Upper lobe of left lung (tissue), 4 donors: ENCODE measurements around the gene MED25.

Experiments used
- CTCF ChIP-seq, 6 experiments: fragments of 450-650 bp in 4 of 6; fragments of 200-600 bp in 2 of 6; sonication (generic) in 2 of 6; IDR thresholded peaks; one replicate each; pipeline ENCODE4 v1.5.1; 2016 to 2019; ENCODE audit warnings: antibody characterized with exemption in 6 of 6
- POLR2A ChIP-seq, 4 donors: fragments of 450-650 bp; IDR thresholded peaks; one replicate each; pipeline ENCODE4 v1.5.1; 2016 to 2017; ENCODE audit warnings: antibody characterized with exemption in 4 of 4, mild to moderate bottlenecking in 2 of 4

GRCh38 chr19:49787746-49788145, 30.3 kb upstream of the MED25 start:
- TF ChIP-seq CTCF (IDR thresholded peaks at IDR 0.05) (no peak), POLR2A (IDR thresholded peaks at IDR 0.05) (no peak)
